Osteoblast (primary cell): ENCODE measurements around the gene CLTCL1. TPM values are rescaled to one million over a fixed set of nuclear protein-coding genes. Genes with fewer than 3 reads are reported as not detected.

Source experiments
- DNase-seq: peaks from one replicate; pipeline ENCODE4 v3.0.0; 2011; ENCODE audit warnings: low spot score, mixed read lengths; ENCODE audit not compliant: insufficient read length; ENCODE audit errors: missing footprints
- H2AFZ ChIP-seq: 2 replicates; pipeline ENCODE4 v1.6.0; 2011; ENCODE audit warnings: mild to moderate bottlenecking, low read length
- H3K27ac ChIP-seq: 2 replicates; pipeline ENCODE4 v1.5.1; 2011; ENCODE audit warnings: mild to moderate bottlenecking, low read depth, low read length, moderate library complexity
- H3K27me3 ChIP-seq: 2 replicates; pipeline ENCODE4 v1.6.0; 2012; ENCODE audit warnings: mild to moderate bottlenecking, control low read depth, inconsistent platforms, low read length, moderate library complexity; ENCODE audit not compliant: insufficient read depth
- H3K36me3 ChIP-seq: 2 replicates; pipeline ENCODE4 v1.5.1; 2011; ENCODE audit warnings: mild to moderate bottlenecking, low read length, control low read depth, moderate library complexity; ENCODE audit not compliant: insufficient read depth
- H3K4me1 ChIP-seq: 2 replicates; pipeline ENCODE4 v1.5.1; 2011; ENCODE audit warnings: mild to moderate bottlenecking, low read length, control low read depth, moderate library complexity; ENCODE audit not compliant: insufficient read depth
- H3K4me2 ChIP-seq: 2 replicates; pipeline ENCODE4 v1.6.0; 2011; ENCODE audit warnings: mild to moderate bottlenecking, low read length; ENCODE audit not compliant: insufficient read depth
- H3K4me3 ChIP-seq: fragments of 200-600 bp; sonication (generic); 3 replicates; pipeline ENCODE4 v1.5.1; 2012; ENCODE audit warnings: mild to moderate bottlenecking, low read length, inconsistent platforms; ENCODE audit not compliant: insufficient read depth
- H3K79me2 ChIP-seq: 2 replicates; pipeline ENCODE4 v1.6.0; 2012; ENCODE audit warnings: mild to moderate bottlenecking, low read length, control low read depth, inconsistent platforms; ENCODE audit not compliant: insufficient read depth
- H3K9me3 ChIP-seq: 2 replicates; pipeline ENCODE4 v1.5.1; 2011; ENCODE audit warnings: low read depth, low read length, control low read depth
- H4K20me1 ChIP-seq: 2 replicates; pipeline ENCODE4 v1.6.0; 2012; ENCODE audit warnings: mild to moderate bottlenecking, low read length, control low read depth; ENCODE audit not compliant: insufficient read depth
- CTCF ChIP-seq: IDR thresholded peaks from 2 replicates; pipeline ENCODE4 v1.5.1; 2011; ENCODE audit warnings: mild to moderate bottlenecking, low read depth, low read length, moderate library complexity; ENCODE audit errors: extremely low read depth
- total RNA-seq: library from RNA; depleted of rRNA; stranded (reverse); fragments of >200 nt; gene quantifications from 2 replicates; pipeline ENCODE4 v1.2.3, GENCODE V29; 2012

Gene CLTCL1
- total RNA-seq, 1 donor: 29.7 TPM

- no peaks in the 10 kb centered on the region for H3K4me1 ChIP-seq
- H2AFZ ChIP-seq: no peak overlapping the region
- peaks cover 32% of the 10 kb centered on the region for H3K36me3 ChIP-seq
- no peaks in the 10 kb centered on the region for H4K20me1 ChIP-seq
- H3K27ac ChIP-seq: no peak overlapping the region
- H3K9me3 ChIP-seq: no peaks in the 10 kb centered on the region
- H3K4me2 ChIP-seq: no peak overlapping the region
- no peak overlapping the region for H3K4me3 ChIP-seq
- no peak for TF ChIP-seq CTCF
- no peaks in the 10 kb centered on the region for H3K79me2 ChIP-seq
- no peak for DNase-seq
- no peaks in the 10 kb centered on the region for H3K27me3 ChIP-seq
Measured at GRCh38 chr22:19229600-19229999, 61.9 kb downstream of the CLTCL1 start.

- H3K79me2 ChIP-seq: no peaks in the 10 kb centered on the region
- no peak overlapping the region for H3K4me3 ChIP-seq
- no peaks in the 10 kb centered on the region for H3K4me1 ChIP-seq
- H3K27ac ChIP-seq: no peak overlapping the region
- no peaks in the 10 kb centered on the region for H4K20me1 ChIP-seq
- H3K27me3 ChIP-seq: no peaks in the 10 kb centered on the region
- no peaks in the 10 kb centered on the region for H3K9me3 ChIP-seq
- TF ChIP-seq CTCF: no peak
- no peak overlapping the region for H3K4me2 ChIP-seq
- no peak for DNase-seq
- H3K36me3 ChIP-seq: peaks cover 34% of the 10 kb centered on the region
- no peak overlapping the region for H2AFZ ChIP-seq
Measured at GRCh38 chr22:19228179-19228578, 63.3 kb downstream of the CLTCL1 start.

- Histone ChIP-seq H4K20me1 (no peaks in the 10 kb centered on the region), H3K4me3 (no peak overlapping the region), H3K9me3 (no peaks in the 10 kb centered on the region), H3K79me2 (no peaks in the 10 kb centered on the region), H3K4me2 (no peak overlapping the region), H3K4me1 (no peaks in the 10 kb centered on the region), H3K27me3 (no peaks in the 10 kb centered on the region), H3K36me3 (peaks cover 30% of the 10 kb centered on the region), H2AFZ (no peak overlapping the region), H3K27ac (no peak overlapping the region)
- DNase-seq: no peak
- no peak for TF ChIP-seq CTCF
Measured at GRCh38 chr22:19226428-19226827, 65.1 kb downstream of the CLTCL1 start.

- no peak overlapping the region for H3K4me2 ChIP-seq
- H3K9me3 ChIP-seq: no peaks in the 10 kb centered on the region
- no peaks in the 10 kb centered on the region for H3K79me2 ChIP-seq
- H3K4me3 ChIP-seq: no peak overlapping the region
- no peaks in the 10 kb centered on the region for H4K20me1 ChIP-seq
- H3K27me3 ChIP-seq: no peaks in the 10 kb centered on the region
- H2AFZ ChIP-seq: no peak overlapping the region
- H3K4me1 ChIP-seq: no peaks in the 10 kb centered on the region
- no peak for DNase-seq
- no peak for TF ChIP-seq CTCF
- H3K27ac ChIP-seq: no peak overlapping the region
- H3K36me3 ChIP-seq: peaks cover 33% of the 10 kb centered on the region
Measured at GRCh38 chr22:19225560-19225959, 66.0 kb downstream of the CLTCL1 start.
